ENCODE data around the gene NOP58. TPM values are rescaled to one million over a fixed set of nuclear protein-coding genes. Genes with fewer than 3 reads are reported as not detected.

Gene NOP58
- total RNA-seq, 2 experiments from 2014 or later, result 151 to 155 TPM

Other genes starting within 250 kb of the NOP58 start
- gene FZD7, start 231.9 kb upstream of the NOP58 start, total RNA-seq, result under 1 TPM; 0.58 to 0.62 TPM
- not detected for gene KIAA2012, start 192.5 kb upstream of the NOP58 start, total RNA-seq
- gene SUMO1, start 27.2 kb upstream of the NOP58 start, total RNA-seq, result 100 to 1,000 TPM; 114 to 119 TPM
- gene BMPR2, start 110.6 kb downstream of the NOP58 start, total RNA-seq, result 1 to 10 TPM; 8.2 to 8.7 TPM